Stimulated activated CD8-positive, alpha-beta memory T cell treated with anti-CD3 and anti-CD28 coated beads, Interleukin-15, amount 100 ng/mL, for 24 hours (primary cell): Measurements from ENCODE around the gene SMAD4.
"Not testable (repeated sequence)": the region's sequence is repeated elsewhere in the genome, so short reads cannot be mapped to it uniquely, and the experiment has no call there.

Experiments used
- DNase-seq: peaks from one replicate; pipeline ENCODE4 v3.0.0-alpha.2; 2020; ENCODE audit warnings: low read depth

The SMAD4 gene

DNA sequence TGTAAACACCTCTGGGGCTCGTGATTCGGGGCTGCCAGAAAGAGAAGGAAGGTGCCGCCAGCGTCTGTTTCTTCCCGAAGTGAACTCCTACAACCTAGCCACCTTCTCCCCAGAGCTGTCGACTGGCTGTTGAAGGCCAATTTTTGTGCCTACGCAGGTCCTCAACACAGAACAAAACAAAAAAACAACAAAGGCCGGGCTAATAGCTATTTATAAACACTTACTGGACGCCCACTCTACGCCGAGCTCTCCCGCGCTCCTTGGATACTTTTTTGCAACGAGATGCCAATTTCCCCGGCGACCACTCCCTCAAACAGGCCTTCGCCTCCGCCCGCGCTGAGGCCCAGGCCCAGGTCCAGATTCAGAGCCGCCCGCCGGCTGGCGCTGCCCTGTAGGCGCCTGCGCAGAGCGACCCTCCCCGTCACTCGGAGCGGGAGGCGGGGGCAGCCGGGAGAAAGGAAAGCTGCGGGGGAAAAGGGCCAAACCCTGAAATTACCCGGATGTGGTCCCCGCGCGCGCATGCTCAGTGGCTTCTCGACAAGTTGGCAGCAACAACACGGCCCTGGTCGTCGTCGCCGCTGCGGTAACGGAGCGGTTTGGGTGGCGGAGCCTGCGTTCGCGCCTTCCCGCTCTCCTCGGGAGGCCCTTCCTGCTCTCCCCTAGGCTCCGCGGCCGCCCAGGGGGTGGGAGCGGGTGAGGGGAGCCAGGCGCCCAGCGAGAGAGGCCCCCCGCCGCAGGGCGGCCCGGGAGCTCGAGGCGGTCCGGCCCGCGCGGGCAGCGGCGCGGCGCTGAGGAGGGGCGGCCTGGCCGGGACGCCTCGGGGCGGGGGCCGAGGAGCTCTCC lies at the start of gene SMAD4:
TSS of gene SMAD4 (plus strand) at position 520 of the 843 bp plus-strand sequence. CDS start 16,834 bp downstream, outside the sequence.
- peak; percentile 99 for DNase-seq

DNA sequence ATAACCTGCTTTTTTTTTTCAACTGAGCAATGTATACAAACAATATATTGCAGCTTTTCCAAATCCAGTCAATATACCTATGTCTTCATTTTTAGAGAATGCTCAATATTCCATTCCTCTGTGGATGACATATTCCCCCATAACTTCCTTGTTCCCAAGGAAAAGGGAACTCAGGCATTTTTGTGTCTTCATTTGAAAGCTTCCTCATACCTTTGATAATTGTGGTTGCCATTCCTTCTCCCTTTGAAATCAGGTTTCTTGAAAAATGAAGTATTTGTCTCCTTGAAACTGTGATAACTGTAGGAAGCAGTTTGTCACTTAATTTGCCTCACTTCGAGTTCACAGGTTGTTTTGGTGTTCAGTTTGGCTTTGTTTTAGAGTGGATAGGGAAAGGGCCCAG lies 48.6 kb upstream of the SMAD4 start:
- no peak for DNase-seq

DNA sequence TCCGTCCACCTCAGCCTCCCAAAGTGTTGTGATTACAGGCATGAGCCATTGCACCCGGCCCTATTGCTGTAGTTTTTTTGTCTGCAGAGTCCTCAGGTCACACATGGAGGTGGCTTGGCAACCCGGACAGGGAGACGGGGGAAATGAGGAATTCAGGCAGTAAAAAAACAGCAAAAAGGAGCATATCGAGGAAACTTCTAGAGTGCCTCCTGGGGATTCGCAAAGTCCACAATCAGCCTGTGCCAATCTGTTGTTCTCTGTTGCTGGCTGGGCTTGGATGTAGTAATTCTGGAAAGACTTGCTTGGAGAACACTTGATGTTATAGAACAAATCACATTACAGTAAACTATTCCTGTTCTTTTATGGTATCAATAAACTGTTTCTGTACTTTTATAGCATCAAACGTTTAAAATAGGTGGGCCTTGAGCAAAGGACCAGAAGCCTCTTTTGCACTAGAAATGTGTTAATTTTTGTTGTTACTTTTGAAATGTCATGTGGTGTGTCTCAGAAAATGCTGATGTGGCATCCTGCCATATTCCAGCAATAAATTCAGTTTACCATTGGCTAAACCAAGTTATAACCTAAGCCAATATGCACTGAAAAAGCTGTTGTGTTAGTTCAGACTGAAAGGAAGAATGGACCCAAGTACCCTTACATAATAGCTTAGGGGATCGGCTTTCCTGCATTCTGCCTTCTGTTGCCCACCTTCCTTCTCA lies 47.8 kb upstream of the SMAD4 start:
- no peak for DNase-seq

DNA sequence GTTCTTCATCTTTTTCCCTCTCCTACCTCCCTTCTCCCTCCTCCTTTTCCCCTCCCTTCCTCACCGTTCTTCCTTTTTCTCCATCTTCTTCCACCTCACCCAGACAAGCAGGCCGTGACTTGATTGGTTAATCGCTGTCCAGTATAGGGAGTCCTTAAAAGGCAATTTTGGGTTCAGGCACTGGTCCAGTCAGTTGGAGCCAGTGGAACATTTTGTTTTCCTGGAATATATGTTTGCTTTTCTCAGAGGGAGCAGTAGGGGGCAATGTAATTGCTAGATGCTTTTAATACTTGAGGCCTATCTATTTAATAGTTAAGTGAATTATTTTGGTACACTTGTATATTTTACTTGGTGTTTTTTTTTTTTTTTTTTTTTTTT lies 47.2 kb upstream of the SMAD4 start:
- DNase-seq: no peak

DNA sequence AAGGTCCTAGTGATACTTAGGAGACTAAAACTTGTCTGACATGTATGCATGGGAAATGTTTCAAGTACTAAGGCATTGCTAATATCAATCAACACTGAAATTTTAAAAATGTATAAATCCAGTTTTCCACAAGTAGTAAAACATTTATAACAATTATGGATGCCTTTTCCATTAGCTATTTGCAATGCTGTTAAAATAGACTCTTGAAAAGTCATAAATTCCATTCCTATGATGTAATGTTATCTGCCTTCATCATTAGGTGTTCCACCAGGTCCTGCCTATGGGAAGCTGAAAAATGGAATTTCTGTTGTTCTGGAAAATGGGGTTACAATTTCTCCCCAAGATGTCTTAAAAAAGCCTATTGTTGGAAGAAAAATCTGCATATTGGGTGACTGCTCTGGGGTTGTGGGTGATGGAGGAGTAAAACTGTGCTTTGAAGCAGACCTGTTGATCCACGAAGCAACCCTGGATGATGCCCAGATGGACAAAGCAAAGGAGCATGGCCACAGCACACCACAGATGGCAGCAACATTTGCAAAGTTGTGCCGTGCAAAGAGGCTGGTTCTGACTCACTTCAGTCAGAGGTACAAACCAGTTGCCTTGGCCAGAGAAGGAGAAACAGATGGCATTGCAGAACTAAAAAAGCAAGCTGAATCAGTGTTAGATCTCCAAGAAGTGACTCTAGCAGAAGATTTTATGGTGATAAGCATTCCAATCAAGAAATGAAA lies 43.5 kb upstream of the SMAD4 start:
- no peak for DNase-seq

DNA sequence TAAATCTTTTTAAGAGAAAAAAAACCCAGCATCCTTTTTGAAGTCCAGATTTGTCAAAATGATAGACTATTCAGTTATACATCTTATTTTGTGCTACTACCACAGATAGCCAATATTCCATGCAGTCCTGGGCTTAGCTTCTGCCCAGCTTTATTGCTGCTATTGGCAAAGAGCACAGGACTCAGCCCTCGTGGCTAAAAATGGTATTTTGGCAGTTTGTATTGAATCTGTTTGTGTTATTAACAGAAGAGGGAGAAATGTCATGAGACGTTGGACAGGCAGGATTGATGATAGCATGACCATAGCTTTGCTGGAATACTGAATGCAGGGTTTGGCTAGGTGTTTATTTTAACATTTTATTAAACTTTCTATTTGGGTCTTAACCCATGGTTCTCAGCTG lies 42.8 kb upstream of the SMAD4 start:
- no peak for DNase-seq

DNA sequence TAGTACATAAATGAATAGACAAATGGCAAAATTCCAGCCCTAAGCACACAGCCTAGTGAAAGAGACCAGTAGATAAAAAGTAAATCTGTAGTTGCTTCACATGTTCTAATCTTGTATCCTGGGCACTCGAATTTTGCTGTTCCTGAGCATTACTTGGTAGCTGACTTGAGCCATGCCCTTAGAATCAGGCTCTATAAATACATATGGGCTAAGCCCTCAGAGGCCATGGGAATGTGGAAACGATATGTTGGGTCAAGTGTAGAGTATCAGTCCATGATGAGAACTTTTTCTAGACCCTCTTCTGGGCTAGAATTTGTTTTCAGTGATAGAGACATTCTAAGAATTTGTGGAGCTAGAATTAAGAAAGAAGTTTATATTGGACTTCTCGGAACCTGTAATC lies 40.3 kb upstream of the SMAD4 start:
- DNase-seq: no peak

DNA sequence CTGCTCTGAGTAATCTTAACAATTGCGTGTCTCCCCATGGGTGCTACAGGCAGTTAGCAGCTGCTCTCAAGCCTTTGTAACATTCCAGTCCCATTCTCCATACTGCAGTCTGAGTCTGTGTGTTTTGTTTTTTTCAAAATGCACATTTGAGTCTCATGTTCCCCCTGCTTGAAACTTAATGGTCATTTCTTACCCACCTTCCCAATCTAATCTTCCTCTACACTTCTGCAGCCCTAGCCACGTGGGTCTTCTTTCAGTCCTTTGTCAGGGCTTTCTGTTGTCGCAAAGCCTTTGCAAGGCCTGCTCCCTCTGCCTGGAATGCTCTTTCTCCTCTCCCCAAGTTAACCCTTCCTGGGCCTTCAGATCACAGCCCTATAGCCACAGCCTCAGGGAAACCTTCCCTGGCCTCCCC lies 37.7 kb upstream of the SMAD4 start:
- DNase-seq: no peak

DNA sequence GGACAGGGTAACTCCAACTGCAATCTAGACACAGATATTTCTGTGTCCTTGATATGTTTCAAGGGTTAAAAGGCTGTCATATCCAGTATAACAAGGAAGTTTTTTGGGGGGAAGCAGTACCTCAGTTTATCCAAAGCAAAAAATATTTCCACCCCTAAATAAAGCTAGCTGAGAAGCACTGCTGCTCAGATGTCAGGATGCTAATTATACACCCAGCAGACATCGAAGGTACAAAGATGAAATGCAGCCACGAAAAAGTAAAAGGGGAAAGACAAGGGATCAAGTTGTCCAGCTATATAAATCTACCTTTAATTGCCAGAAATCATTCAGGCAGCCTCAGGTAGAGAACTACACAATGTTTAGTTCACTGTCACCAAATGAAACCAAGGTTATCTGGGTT lies 36.0 kb upstream of the SMAD4 start:
- no peak for DNase-seq

DNA sequence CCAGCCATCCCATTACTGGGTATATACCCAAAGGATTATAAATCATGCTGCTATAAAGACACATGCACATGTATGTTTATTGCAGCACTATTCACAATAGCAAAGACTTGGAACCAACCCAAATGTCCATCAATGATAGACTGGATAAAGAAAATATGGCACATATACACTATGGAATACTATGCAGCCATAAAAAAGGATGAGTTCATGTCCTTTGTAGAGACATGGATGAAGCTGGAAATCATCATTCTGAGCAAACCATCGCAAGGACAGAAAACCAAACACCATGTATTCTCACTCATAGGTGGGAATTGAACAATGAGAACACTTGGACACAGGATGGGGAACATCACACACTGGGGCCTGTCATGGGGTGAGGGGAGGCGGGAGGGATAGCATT lies 26.8 kb upstream of the SMAD4 start:
- not testable (repeated sequence) for DNase-seq

DNA sequence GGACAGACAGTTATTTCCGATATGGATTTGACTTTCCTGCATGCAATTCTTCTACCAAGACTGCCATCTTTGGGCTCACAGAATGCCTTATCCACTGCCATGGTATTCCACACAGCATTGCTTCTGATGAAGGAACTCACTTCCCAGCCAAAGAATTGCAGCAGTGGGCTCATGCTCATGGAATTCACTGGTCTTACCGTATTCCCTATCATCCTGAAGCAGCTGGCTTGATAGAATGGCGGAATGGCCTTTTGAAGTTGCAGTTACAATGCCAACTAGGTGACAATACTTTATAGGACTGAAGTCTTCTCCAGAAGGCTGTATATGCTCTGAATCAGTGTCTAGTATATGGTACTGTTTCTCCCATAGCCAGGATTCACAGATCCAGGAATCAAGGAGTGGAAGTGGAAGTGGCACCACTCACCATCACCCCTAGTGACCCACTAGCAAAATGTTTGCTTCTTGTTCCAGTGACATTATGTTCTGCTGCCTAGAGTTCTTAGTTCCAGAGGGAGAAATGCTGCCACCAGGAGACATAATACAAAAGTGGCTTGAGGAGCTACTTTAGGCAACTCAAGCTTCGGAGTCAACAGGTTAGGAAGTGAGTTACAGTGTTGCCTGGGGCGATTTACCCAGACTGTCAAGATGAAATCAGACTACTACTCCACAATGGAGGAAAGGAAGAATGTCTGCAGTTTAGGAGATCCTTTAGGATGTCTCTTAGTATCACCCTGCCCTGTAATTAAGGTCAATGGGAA lies 23.8 kb upstream of the SMAD4 start:
- DNase-seq: no peak

DNA sequence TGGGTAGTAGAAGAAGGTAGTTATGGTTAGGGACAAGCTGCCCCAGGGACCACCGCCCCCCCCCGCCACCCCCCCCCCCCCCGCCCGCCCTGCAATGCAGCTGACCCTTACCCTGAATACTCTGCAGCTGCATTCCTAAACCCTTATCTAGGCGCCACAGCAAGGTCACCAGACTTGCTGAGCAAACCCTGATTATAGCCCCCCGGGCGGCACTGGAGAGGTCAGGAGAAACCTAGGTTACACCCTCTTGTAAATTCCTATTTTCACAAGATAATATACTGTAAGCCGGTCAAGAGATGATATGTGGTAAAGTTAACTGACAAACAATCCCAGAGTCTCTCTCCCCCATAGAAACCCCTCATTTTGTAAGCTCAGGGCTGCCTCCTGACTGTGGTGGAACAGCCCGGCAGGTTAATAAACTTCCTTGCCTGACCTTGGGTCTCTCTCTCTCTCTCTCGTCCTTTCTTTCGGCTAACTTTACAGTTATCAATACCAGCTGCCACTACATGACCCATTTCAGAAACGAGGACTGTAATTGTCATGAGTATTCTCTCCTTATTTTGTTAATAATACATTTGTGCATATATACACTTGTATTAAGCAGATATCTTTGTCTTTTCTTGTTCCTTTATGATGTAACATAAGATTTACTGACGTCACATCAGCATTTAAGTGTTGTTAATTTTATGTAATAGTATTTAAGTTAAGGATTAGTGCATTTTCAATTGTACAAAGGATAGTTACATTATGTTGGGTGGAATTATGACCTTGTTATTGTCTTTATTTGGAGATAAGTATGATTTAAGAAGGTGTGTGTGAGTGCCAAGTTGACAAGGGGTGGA lies 22.8 kb upstream of the SMAD4 start:
- no peak for DNase-seq

DNA sequence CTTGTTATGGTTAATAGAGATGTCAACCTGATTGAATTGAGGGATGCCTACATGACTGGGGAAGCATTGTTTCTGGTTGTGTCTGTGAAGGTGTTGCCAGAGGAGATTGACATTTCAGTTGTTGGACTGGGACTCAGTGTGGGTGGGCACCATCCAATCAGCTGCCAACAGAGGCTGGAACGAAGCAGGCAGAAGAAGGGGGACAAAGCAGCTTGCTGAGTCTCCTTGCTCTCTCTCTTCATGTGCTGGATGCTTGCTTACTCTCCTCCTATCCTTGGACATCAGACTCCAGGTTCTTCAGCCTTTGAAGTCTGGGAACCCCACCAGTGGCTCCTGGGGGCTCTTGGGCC lies 22.2 kb upstream of the SMAD4 start:
- DNase-seq: no peak

DNA sequence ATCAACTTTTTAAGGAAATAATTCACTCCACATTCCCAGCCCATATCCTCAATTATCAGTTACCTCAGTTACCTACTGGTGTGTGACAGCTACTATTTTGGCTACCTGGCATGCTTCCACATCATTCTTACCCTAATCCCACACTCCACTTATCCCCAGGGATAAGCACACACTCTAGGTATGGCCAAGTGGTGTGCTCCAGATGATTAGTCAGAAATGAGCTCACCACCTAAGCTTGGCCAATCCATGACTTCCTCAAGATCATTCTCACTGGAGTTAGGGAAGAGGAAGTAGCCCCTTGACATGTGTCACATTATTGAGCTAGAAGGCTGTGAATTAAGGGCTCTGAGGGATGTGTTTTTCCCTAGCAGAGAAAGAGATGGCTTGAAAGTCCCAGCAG lies 20.9 kb upstream of the SMAD4 start:
- no peak for DNase-seq

DNA sequence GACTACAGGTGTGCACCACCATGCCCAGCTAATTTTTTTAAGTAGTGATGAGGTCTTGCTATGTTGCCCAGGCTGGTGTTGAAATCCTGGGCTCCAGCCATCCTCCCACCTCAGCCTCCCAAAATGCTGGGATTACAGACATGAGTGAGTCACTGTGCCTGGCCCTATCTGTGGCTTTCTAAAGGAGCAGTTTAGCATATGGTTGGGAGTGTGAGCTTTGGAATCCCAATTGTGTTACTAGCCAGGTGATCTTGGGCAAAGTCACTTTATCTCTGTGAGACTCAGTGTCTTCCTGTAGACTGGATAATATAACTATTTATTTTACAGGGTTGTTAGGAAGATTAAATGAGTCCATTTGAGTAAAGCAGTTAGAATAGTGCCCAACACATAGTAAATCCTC lies 19.8 kb upstream of the SMAD4 start:
- DNase-seq: no peak

DNA sequence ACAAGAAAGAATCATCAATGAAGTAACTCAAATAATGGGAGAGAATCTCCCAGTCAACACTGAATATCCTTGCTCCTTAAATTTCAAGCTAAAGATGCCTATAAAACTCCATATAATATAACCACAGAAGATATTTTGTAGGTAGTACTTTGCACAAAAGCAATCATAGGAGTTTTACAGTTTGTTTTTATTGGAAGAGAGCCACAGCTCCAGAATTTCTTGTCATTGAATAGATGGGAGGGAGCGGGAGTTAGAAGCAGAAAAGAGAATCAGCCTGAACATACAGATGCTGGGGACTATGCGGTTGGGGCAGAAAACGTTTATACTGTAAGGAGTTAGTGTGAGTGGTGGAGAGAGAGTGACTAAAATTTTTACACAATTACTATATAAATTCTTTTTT lies 18.3 kb upstream of the SMAD4 start:
- DNase-seq: no peak

DNA sequence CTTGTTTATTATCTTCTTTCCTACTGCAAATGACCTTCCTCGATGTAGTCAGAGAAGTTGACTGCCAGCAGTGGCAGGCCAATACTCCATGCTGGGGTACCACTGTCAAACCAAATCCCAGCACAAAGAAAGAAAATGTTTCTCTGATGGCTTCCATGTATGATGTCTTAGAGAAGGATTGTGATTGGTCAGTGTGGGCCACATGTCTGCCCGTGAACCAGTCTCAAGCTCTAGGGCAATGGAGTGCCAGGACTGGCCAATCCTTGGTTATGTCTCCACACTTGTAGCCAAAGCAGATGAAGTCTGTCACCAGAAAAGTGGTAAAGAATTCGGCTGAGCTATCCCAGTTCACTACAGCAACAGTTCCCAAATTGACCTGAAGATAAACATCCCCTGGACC lies 17.6 kb upstream of the SMAD4 start:
- no peak for DNase-seq

DNA sequence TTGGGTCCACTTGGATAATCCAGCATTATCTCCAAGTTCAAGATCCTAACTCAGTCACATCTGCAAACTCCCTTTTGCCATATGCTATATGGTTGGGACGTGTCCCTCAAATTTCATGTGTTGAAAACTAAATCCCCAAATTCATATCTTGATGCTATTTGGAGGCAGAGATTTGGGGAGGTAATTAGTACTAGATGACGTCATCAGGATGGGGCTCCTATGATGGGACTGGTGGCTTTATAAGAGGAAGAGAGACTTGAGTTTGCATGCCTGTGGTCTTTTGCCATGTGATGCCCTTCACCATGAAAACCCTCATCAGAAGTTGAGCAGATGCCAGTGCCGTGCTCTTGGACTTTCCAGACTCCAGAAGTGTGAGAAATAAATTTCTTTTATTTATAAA lies 16.8 kb upstream of the SMAD4 start:
- DNase-seq: no peak

DNA sequence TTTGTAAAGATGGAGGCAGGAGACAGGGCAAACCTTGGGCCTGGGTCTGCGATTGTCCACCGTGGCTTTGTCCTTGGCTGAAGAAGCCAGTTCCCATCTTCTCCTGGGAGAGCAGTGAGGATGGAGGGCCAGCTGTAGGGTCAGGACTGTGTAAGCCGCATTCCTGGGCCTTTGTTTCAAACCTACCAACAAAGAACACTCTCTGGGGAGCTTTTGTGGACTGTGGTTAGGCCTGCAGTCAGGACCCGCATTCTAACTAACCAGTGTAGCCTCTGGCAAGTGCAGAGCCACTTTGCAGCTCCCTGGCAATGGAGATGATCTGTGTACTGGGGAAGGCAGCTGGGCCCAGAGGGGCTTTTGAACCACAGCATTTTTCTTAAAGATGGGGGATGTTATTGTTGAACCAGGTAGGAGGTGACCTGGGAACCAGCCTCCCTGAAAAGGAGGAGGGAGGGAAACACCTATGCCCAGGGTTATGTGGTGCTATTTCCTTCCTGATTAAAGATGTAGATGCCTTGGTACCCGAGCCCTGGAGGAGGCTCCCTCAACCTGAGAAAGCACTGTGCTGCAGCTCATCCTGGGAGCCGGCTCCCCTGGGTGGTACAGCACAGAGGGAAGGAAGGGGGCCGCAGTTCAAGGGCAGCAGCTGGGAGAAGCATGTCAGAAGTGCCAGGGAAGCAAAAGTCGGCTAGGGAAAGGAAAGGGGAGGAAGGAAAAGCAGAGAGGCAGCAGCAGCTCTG lies 12.7 kb upstream of the SMAD4 start:
- DNase-seq: no peak

DNA sequence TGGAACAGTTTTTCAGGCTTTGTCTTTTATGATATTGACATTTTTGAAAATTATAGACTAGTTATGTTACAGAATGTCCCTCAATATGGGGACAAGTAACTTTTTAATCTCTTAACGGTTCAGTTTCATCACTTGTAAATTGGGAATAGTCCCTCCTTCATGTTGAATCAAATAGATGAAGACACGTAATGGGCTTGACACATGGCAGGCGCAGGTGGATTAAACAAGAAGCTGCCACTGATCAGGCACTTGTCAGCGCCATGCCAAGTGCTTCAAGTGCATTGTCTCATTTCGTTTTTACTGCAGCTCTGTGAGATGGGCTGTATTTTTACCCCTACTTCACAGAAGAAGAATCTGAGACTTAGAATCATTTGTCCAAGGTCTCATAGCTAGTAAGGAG lies 9.5 kb upstream of the SMAD4 start:
- DNase-seq: no peak
